ENCODE measurements around the gene RAMP3.
"Not testable (repeated sequence)": the region's sequence is repeated elsewhere in the genome, so short reads cannot be mapped to it uniquely, and the experiment has no call there.

RAMP3 gene

GRCh38 chr7:45158471-45158870 is 880 bp downstream of the RAMP3 start:
- no peak for DNase-seq

DNA sequence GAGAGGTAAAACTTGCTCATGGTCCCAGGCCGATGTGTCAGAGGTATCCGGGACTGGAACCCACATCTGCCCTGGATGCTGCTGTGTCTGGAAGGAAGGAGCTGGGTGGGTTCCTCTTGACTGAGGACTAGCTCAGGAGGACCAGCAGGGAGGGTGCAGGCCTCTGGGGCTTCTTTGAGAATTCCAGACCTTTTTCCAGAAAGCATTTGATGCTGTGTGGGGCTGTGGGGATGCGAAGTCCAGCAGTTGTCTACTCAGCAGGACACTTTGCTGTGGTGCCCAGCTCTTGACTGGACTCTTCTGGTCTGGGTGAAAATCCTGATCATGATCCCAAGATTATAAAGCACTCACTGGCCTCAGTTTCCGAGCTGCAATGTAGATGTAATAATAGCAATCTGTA is 1.7 kb downstream of the RAMP3 start:
- DNase-seq, result no peak

DNA sequence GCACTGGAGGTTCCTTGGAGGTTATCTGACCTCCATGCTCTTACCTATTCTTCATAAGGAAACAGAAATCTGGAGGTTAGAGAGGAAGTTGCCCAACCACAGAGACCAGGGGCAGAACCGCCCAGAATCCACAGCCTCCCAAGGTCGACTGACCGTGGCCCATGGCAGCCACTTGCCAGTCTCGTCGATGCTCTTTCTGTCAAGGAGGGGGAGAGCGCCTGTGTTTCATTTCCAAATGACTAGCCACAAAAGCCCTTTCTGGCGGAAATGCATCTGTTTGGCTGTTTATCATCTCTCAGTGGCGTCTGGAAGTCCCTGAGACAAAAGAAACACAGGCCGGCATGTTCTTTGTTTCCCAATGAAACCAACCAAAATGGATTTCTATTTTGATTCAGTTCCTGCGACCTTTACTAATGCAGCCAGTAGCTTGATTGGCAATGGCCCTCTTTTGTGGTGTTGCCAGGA is 2.9 kb downstream of the RAMP3 start:
- no peak for DNase-seq

- no peak for DNase-seq
Observed at GRCh38 chr7:45161138-45161537, 3.5 kb downstream of the RAMP3 start.

GRCh38 chr7:45161842-45162241 is 4.3 kb downstream of the RAMP3 start:
- no peak for DNase-seq

DNA sequence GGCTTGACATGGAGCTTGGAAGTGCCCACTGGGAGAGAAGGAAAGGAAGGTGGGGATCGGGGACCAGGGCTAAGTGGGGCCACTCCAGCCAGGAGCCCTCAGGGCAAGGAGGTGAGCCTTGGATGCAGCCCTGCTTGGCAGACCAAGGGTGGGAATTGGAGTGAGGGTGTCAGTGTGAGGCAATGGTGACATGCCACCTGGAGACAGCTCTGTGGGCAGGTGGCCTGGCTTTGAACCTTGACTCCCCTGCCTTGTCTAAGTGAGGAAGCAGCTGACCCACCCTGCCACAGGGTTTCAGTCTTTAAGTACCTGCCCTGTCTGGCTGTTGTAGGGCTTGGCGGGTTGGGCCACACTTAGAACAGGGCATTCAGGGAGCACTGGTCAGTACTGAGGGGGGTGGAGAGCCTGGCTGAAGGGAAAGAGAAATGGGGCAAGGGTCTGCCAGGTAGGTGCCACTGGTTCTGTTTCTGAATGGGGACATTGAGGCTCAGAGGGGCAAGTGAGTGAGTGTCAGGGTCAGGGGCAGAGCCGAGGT is 4.8 kb downstream of the RAMP3 start:
- no peak for DNase-seq

DNA sequence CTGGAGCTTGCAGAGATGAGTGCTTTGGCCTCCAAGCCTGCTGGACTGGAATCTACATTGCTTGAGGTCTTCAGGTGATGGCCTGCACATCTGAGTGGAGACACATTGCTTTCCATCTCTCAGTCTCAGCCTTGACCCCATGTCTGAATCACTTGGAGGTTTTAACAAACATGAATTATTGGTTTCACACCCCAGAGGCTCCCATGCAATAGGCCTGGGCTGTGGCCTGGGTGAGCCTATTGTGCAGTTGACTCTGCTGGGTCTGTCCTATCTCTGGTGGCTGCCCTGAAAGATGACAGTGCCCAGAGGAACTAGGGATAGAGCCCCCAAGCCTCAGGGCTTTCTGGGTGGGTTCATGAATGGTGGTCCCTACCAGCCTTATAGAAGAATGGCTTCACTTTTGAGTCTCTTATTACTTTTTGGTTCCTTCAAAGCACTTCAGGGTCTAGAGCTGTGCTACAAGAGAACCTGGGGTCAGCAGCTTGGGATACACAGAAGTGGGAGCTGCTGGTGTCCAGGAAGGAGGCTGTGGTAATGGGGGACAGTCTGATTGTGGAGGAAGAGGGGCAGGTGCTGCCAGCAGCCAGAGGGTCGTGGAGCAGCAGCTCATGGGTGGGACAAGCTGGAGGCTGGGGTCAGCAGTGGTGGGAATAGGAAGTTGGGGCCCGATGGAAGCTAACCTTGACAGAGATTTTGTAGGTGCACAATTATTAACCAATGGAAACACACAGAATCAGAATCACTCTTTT is 5.5 kb downstream of the RAMP3 start:
- no peak for DNase-seq

- no peak for DNase-seq
Observed at GRCh38 chr7:45163692-45164052, 6.1 kb downstream of the RAMP3 start.

DNA sequence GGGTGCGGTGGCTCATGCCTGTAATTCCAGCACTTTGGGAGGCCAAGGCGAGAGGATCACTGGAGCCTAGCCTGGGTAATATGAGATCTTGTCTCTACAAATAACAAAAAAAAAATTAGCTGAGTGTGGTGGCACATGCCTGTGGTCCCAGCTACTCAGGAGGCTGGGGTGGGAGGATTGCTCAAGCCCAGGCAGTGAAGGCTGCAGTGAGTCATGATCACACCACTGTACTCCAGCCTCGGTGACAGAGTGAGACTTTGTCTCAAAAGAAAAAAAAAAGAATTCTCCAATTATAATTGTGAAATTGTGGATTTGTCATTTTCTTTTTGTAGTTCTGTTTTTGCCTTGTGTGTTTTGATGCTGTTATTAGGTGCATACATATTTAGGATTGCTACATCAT is 6.7 kb downstream of the RAMP3 start:
- DNase-seq, result not testable (repeated sequence)

GRCh38 chr7:45165857-45166256 is 8.3 kb downstream of the RAMP3 start:
- no peak for DNase-seq

- DNase-seq, result no peak
Observed at GRCh38 chr7:45171946-45172345, 14.4 kb downstream of the RAMP3 start.

GRCh38 chr7:45173596-45174327 is 16.2 kb downstream of the RAMP3 start:
- no peak for DNase-seq

DNA sequence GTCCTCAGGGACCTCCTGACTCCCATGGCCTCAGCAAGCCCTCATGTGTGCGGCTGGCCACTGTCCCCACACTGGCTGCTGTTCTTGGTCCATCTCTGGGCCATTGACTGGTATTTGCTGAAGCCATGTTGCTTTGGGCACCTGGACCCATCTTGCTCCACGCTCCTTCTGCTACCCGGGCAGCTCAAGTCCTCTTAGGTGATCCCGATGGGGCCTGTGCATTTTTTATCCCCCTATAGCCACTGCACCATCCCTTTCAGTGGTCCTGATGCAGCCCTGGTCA is 16.7 kb downstream of the RAMP3 start:
- DNase-seq, result no peak

GRCh38 chr7:45174966-45175765 is 17.6 kb downstream of the RAMP3 start:
- DNase-seq, result no peak

DNA sequence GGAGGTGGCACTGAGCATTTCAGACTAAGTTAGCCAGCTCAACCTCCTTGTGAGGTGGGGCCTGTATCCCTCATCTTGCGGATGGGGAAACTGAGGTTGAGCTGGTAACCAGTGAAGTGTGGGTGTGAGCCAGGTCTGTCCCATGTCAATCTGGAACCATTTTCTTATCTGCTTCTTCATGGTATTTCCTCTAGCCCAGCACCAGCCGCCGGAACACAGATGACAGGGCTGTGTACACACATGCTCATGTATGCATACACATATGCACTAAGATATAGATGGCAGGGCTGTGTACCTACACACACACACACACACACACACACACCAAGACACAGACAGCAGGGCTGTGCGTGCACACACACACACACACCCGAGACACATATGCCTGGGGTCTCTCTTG is 18.5 kb downstream of the RAMP3 start:
- no peak for DNase-seq

- DNase-seq, result no peak
Observed at GRCh38 chr7:45176886-45177731, 19.5 kb downstream of the RAMP3 start.

- DNase-seq, result no peak
Observed at GRCh38 chr7:45177801-45178200, 20.2 kb downstream of the RAMP3 start.

- DNase-seq, result no peak
Observed at GRCh38 chr7:45178241-45179225, 20.9 kb downstream of the RAMP3 start.

- no peak for DNase-seq
Observed at GRCh38 chr7:45179666-45180065, 22.1 kb downstream of the RAMP3 start.

- no peak for DNase-seq
Observed at GRCh38 chr7:45180084-45180986, 22.7 kb downstream of the RAMP3 start.
